Measurements from ENCODE around the gene MACF1.

- no peak for TF ChIP-seq CTCF (IDR thresholded peaks at IDR 0.05)
- TF ChIP-seq EZH2 (IDR thresholded peaks at IDR 0.05; ENCODE audit: borderline replicate concordance, insufficient read depth, low read depth, low read length, poor library complexity, severe bottlenecking) = no peak
Measured at GRCh38 chr1:39214714-39214997, 10.2 kb downstream of the MACF1 start.
